ENCODE measurements around the gene CYP19A1.

GRCh38 chr15:51267051-51267702, 71.2 kb downstream of the CYP19A1 start:
- no peak for TF ChIP-seq CTCF (IDR thresholded peaks at IDR 0.05)
- no peak for TF ChIP-seq POLR2A (IDR thresholded peaks at IDR 0.05)

All from esophagus squamous epithelium (tissue), 4 donors.